Measurements from ENCODE around the gene ATP2A2. TPM values are rescaled to one million over a fixed set of nuclear protein-coding genes. Genes with fewer than 3 reads are reported as not detected.

Gene ATP2A2
- total and polyA plus RNA-seq, 2 of the 8 experiments (the other 6 are each of a cell fraction or from before 2014, with no cell fraction given) = 86.1 to 271 TPM

DNA sequence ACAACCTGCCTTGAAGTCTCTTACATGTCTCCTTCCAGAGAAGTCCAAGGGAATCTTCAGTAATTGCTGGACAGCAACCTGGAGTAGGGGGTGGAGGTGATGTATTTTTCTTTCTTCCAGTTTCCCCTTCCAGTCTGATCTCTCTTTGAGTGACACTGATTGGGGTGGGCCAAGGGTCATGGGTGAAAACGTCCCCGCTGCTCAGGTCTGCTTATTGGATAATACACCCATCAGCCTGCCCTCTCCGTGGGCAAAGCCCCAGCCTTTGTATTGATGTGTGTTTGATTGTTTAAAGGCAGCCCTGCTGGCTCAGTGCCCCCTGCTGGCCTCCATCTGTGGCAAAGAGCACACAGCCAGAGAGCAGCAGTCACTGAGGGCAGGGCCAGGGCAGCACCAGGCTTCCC is 35.7 kb upstream of the ATP2A2 start (continued):
- TF ChIP-seq, protein P1, sequence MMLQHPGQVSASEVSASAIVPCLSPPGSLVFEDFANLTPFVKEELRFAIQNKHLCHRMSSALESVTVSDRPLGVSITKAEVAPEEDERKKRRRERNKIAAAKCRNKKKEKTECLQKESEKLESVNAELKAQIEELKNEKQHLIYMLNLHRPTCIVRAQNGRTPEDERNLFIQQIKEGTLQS (IDR thresholded peaks at IDR 0.05; ENCODE audit: insufficient read depth, low read depth, low read length) = no peak
